ENCODE data around the gene IL4I1.

Gene IL4I1

GRCh38 chr19:49857061-49857837 is 39.4 kb downstream of the IL4I1 start:
- no peaks in the 10 kb centered on the region for H3K36me3 ChIP-seq (ENCODE audit: insufficient read depth)
- peaks cover 23% of the 10 kb centered on the region for H3K79me2 ChIP-seq (ENCODE audit: insufficient read depth, low read depth)
- TF ChIP-seq CTCF (conservative IDR thresholded peaks at IDR 0.05; ENCODE audit: low read depth, low read length): no peak
- H3K9ac ChIP-seq: no peak overlapping the region
- H3K27me3 ChIP-seq (ENCODE audit: insufficient read depth, low read depth): no peaks in the 10 kb centered on the region
- H4K20me1 ChIP-seq (ENCODE audit: insufficient read depth): no peaks in the 10 kb centered on the region
- H3K4me2 ChIP-seq: no peak overlapping the region
- no peak overlapping the region for H2AFZ ChIP-seq (ENCODE audit: low read depth)
- H3K4me1 ChIP-seq (ENCODE audit: low read depth, poor library complexity, severe bottlenecking): peaks cover 7% of the 10 kb centered on the region
- no peak overlapping the region for H3K4me3 ChIP-seq (IDR thresholded peaks at IDR 0.05; ENCODE audit: insufficient read depth, low read depth, low read length)
- H3K27ac ChIP-seq: no peak overlapping the region

- Histone ChIP-seq H3K79me2 (ENCODE audit: insufficient read depth, low read depth) (peaks cover 29% of the 10 kb centered on the region), H3K4me3 (IDR thresholded peaks at IDR 0.05; ENCODE audit: insufficient read depth, low read depth, low read length) (no peak overlapping the region), H3K4me1 (ENCODE audit: low read depth, poor library complexity, severe bottlenecking) (peaks cover 11% of the 10 kb centered on the region), H3K36me3 (ENCODE audit: insufficient read depth) (no peaks in the 10 kb centered on the region), H2AFZ (ENCODE audit: low read depth) (no peak overlapping the region), H3K4me2 (no peak overlapping the region), H3K9ac (no peak overlapping the region), H3K27ac (no peak overlapping the region), H4K20me1 (ENCODE audit: insufficient read depth) (no peaks in the 10 kb centered on the region), H3K27me3 (ENCODE audit: insufficient read depth, low read depth) (no peaks in the 10 kb centered on the region)
- TF ChIP-seq CTCF (conservative IDR thresholded peaks at IDR 0.05; ENCODE audit: low read depth, low read length): no peak
Measured at GRCh38 chr19:49856574-49857021, 40.1 kb downstream of the IL4I1 start.

- peaks cover 29% of the 10 kb centered on the region for H3K79me2 ChIP-seq (ENCODE audit: insufficient read depth, low read depth)
- no peak overlapping the region for H3K4me3 ChIP-seq (IDR thresholded peaks at IDR 0.05; ENCODE audit: insufficient read depth, low read depth, low read length)
- no peak overlapping the region for H3K27ac ChIP-seq
- no peaks in the 10 kb centered on the region for H3K36me3 ChIP-seq (ENCODE audit: insufficient read depth)
- no peaks in the 10 kb centered on the region for H3K27me3 ChIP-seq (ENCODE audit: insufficient read depth, low read depth)
- no peaks in the 10 kb centered on the region for H4K20me1 ChIP-seq (ENCODE audit: insufficient read depth)
- H3K4me2 ChIP-seq: no peak overlapping the region
- peaks cover 11% of the 10 kb centered on the region for H3K4me1 ChIP-seq (ENCODE audit: low read depth, poor library complexity, severe bottlenecking)
- H3K9ac ChIP-seq: no peak overlapping the region
- TF ChIP-seq CTCF (conservative IDR thresholded peaks at IDR 0.05; ENCODE audit: low read depth, low read length): no peak
- no peak overlapping the region for H2AFZ ChIP-seq (ENCODE audit: low read depth)
Measured at GRCh38 chr19:49855676-49856573, 40.8 kb downstream of the IL4I1 start.

GRCh38 chr19:49855277-49855675 is 41.4 kb downstream of the IL4I1 start:
- Histone ChIP-seq H3K27me3 (ENCODE audit: insufficient read depth, low read depth) (no peaks in the 10 kb centered on the region), H4K20me1 (ENCODE audit: insufficient read depth) (no peaks in the 10 kb centered on the region), H3K4me2 (no peak overlapping the region), H2AFZ (ENCODE audit: low read depth) (no peak overlapping the region), H3K36me3 (ENCODE audit: insufficient read depth) (no peaks in the 10 kb centered on the region), H3K79me2 (ENCODE audit: insufficient read depth, low read depth) (peaks cover 29% of the 10 kb centered on the region), H3K4me1 (ENCODE audit: low read depth, poor library complexity, severe bottlenecking) (peaks cover 11% of the 10 kb centered on the region), H3K27ac (no peak overlapping the region), H3K4me3 (IDR thresholded peaks at IDR 0.05; ENCODE audit: insufficient read depth, low read depth, low read length) (no peak overlapping the region), H3K9ac (no peak overlapping the region)
- TF ChIP-seq CTCF (conservative IDR thresholded peaks at IDR 0.05; ENCODE audit: low read depth, low read length): no peak

Measured in KMS-11 (cell line).